HG02840 (cell line): ENCODE data around the gene ERO1A.

ENCODE experiments used
- ATAC-seq: cut with Tn5 transposase; IDR thresholded peaks from one replicate; pipeline ENCODE4 v1.9.1; 2021; ENCODE audit warnings: mild to moderate bottlenecking, moderate library complexity, moderate number of reproducible peaks; ENCODE audit not compliant: unreplicated experiment, low FRiP score

The ERO1A gene

DNA sequence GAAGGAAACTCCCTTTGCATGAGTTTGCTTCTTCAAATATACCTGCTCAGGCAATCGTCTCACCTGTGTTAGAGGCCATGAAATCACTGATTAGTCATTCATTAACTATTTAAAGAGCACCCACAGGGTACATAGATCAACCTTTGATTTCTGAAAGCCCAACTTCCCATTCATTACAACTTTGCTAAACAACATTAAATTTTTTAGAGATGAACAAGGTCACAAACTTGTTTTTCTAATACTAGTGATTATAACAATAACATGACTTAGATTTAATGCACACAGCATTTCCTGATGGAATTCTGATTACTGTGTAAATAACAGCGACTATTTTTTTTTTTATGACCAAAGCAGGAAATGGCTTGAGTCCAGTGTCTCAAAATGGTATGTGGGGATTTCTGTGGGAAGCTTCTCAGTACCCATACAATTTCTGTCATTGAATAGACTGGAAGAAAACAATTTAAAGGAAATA is 5.4 kb upstream of the ERO1A start:
- ATAC-seq, result no peak

DNA sequence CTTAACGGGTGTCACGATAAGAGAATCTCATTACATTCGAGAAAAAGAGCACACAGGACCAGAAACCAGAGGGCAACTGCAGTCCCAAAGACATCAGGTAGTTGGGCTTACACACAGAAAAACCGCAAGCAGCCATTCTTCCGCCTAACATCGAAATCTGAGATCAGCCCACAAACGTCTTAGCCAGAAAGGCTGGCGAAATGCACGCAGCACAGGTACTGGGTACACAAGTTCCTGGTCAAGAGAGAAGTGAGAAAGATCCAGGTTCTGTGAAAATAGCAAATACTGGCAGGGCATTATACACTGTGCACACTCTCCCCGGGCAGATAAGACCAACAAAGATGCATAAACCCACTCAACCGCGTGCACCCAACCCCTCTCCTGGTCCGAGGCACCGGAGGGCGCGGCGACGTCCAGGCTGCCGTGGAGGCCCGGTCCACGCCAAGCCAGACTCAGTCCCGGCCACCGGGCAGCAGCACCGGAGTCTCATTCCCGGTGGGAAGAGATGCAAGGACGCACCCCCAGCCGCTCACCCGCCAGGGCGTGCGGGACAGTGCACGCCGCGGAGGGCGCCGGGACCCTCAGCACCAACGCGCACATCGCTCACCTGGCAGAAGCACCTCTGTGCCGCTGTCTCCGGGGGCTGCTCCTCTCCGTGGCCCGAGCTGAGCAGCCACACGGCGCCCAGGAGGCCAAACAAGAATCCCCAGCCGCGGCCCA is 437 bp downstream of the ERO1A start:
- ATAC-seq, result peak; percentile 51

DNA sequence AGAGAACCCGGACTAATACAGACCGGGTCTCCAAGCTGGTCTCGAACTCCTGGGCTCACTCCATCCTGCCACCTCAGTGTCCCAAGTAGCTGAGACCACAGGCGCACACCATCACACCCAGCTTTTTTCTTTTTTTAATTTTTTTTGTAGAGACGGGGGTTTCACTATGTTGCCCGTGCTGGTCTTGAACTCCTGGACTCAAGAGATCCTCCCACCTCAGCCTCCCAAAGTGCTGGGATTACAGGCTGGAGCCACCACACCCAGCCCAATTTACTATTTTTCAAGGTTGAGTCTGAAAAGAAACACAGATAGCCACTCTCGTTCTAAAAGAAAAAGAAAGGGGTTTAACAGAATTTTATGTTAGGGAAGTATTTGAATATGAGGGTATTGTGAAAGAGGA is 1.8 kb downstream of the ERO1A start:
- ATAC-seq, result no peak

DNA sequence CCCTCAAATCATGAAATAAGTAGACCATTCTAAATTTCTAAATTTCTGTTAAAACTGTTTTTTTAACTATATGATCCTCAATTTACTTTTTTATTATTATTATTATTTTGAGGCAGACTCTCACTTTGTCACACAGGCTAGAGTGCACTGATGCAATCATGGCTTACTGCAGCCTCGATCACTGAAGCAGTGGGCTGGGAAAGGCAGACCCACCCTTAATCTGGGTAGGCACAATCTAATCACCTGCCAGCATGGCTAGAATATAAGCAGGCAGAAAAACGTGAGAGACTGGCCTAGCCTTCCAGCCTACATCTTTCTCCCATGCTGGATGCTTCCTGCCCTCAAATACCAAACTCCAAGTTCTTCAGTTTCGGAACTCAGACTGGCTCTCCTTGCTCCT is 2.3 kb downstream of the ERO1A start:
- no peak for ATAC-seq

DNA sequence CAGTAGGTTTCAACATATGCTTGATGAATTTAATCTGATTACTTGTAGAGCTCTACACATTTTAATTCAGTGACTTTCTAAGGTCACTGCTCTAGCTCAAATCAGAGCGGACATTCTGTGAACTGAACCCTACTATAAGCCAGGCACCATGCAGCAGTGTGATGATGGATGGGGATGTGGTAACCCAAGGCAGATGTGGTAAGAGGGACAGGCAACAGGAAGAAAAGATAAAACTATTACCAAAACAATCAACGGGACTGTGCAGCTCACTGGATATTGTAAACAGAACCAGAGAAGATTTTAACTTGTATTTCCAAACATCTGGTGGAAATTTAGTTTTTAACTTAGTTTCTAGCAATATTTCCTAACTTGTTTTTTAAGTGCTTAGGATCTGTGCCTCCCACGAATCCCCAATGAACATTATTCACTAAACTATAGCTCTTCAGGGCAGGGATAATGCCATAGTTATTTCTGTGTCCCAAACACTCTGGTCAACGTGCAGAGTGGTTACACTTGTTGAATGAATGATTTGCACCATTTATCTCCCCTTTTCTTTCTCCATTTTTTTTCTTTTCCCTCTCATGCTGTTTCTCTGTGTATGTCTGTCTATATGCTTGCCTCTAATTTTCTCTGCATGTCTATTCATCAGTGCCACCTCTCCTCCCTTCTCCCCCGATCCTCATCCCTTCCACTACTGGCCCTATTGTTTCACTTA is 3.0 kb downstream of the ERO1A start:
- ATAC-seq, result no peak

DNA sequence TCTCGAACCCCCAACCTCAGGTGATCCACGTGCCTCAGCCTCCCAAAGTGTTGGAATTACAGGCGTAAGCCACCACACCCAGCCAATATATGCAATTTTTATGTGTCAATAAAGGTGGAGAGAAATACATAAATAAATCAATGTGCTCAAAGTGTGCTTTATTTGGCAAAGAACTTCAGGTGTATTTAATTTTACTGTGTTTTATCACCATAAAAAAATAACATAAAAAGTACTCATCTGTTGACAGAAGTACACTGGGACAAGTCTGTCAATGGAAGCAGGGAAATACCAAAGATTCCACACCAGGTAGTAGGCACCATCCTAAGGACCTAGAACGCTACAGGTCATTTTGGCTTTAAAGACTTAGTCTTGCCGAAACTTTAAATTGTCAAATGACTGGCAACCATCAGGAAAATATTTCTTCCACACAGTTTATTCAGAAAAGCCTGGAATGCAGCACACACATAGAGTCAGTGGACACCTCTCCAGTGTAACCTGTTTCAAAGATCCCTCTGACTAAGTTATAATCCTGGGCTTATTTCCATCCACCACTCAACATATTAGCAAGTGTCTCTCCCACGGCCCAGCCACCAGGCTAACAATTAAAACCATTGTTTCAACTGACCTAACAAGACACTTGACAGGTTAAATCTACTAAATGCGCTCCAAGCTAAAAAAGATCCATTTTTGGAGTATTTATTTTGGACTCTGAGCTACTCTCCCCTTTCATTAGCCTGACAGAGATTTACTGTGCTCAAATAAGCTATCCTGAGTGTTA is 4.2 kb downstream of the ERO1A start:
- no peak for ATAC-seq

DNA sequence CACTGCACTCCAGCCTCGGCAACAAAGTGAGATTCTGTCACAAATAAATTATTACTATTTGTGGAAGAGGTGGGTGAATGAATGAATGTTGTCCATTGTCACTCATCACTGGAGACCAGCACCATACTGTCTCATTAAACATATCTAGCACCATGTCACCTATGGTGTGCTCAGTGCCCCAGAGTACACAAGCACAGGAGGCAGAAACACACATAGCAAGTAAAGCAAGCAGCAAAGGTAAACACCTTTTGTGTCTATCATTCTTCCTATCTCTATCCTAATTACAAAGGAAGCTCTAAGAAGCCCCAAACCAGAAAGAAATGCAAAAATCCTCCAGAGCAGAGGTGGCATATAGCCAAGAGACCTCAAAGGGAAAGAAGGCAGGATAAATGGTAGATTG is 9.2 kb downstream of the ERO1A start:
- no peak for ATAC-seq

DNA sequence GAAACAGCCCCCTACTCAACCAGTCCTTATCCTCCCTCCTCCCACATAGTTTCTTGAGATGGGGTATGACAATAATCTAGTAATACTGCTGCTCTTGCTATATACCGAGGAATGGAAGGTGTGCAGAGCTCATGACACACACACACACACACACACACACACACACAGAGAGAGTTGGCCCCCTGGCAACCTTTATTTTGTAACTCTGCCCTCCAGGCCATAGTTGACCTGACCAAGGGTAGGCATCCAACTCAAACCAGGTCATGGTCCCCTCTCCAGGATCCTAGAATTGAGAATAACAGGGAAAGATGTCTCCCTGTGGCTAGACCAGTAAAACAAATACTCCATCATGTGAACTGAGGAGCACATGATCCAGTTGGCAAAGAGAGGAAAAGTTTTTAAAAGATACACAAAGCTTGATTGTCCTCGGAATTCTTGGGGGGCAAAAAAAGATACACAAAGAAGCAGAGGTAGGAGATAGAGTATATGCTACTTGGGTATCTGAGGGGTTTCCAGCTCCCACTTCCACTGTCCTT is 11.3 kb downstream of the ERO1A start:
- no peak for ATAC-seq

DNA sequence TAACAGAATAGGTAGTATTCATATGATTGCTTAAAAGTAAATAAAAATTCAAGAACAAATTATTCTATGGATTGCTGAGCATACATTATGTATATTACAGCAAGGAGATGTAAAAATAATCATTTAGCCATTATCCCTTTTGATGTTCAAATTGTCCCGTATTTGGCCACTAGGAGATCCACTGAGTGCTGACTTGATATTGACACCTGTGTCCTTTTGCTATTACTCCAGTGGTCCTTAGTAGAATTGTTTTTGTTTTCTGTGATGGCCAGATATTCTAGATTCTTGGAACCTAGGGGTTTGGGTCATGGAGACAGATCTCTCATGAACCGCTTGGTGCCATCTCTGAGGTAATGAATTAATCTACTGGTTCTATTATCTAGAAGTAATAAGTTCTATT is 16.8 kb downstream of the ERO1A start:
- ATAC-seq, result no peak

DNA sequence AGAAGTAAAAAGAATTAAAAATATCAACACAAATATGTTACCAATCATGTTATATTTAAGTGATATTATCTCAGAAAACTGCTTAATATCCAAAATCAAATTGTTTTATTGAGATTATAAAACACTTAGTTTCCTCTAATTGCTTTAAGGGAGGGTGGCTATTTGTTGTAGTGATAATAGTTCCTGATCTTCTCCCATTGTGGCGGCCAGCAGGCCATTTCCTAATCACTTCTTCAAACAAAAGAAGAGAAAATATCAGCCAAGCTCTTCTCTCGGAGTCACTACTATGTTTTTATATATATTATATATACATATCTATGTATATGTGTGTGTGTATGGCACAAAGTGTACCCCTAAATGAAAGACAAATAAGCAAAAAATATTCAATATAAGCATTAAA is 31.5 kb downstream of the ERO1A start:
- ATAC-seq, result no peak

DNA sequence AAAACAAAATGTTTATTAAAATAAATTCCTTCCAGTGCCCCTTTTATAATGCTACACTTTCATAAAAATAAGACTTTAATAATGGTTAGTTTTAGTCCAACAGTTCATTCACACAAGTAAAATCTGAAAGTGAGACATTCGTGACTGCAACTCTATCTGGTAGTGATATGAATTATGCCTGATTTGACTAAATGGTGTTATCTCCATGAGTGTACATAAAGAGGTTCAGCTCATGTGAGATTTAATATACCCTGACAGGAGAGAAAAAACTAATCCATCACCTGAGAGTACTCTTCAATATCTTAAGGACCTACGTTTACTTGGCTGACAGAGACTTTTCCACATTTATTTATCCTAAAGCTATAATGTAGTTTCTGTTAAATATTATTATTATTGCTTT is 34.0 kb downstream of the ERO1A start:
- no peak for ATAC-seq

DNA sequence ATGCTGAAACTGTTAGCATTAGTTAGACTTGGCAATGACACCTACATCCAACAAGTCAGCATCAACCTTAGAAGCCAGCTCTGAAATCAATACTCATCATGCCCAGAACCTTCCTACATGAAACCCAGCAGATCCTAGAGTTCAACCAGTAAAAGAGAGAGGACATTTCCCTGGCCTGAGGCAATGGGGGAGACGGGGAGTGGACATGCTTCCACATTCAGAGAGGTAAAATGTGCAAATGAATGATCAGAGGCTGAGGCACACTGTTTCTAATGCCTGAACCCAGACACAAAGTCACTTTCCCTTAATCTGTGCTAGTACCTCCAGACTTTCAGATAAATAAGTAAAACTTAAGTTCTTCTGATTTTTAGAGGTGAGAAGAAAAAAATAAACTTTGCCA is 34.5 kb downstream of the ERO1A start:
- no peak for ATAC-seq

DNA sequence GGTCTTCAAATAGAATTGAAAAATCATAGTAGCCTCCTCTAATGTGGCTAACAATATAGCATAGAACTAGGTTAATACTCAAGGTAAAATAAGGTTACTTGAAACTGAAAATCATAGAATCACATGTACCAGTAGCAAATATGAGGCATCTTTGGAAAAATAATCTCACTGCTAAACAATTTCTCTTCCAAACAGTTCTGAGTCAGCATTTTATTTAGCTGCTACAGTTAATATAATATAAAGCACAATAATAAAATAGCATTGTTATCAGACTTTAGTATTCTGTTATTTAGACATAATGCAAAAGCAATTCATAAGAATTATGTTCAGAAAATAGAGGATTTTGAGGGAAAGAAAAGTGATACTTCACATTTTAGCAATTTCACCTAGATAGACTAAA is 35.0 kb downstream of the ERO1A start:
- no peak for ATAC-seq

DNA sequence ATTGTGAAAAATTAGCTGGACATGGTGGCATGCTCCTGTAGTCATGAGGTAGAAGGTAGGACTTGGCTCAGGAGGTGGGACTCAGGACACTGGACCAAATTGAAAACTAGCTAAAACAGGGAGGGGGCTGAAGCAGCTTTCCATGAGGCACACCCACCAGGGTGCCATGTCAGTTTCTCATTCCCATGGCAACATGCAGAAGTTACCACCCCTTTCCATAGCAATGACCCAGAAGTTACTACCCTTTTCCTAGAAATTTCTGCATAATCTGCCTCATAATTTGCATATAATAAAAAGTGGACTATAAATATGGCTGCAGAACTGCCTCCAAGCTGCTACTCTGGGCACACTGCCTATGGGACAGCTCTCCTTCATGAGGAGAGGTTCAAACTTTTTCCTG is 38.5 kb downstream of the ERO1A start:
- ATAC-seq, result no peak

DNA sequence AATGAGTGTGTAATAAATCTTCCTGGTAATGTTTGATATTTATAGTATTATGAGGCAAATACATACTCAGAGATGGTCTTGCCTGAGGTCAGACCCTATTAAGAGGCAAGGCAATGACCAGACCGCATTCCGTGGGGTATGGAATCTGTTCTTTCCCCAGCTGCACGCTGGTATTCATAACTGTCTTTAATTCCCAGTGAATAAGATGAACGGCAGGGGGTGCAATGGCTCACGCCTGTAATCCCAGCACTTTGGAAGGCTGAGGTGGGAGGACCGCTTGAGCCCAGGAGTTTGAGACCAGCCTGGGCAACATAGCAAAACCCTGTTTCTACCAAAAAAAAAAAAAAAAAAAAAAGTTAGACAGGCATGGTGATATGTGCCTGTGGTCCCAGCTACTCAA is 44.6 kb downstream of the ERO1A start:
- no peak for ATAC-seq

DNA sequence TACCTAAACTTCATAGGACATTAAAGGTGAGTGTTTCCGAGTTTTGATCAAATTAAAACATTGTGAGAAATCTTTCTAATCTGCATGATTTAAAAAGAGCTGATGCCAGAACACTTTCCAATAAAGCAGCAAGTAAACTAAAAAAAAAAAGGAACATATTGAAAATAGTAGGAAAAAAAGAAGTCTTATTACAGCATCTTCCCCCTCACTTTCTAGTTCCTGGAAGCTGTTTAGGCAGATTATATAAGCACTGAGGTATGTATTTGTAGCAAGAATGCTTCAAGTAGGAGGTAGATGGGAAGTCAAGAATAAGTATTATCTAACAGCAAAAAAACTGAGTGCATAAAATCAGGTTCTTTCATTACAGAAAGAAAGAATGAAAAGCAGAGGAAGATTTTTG is 45.8 kb downstream of the ERO1A start:
- ATAC-seq, result no peak

DNA sequence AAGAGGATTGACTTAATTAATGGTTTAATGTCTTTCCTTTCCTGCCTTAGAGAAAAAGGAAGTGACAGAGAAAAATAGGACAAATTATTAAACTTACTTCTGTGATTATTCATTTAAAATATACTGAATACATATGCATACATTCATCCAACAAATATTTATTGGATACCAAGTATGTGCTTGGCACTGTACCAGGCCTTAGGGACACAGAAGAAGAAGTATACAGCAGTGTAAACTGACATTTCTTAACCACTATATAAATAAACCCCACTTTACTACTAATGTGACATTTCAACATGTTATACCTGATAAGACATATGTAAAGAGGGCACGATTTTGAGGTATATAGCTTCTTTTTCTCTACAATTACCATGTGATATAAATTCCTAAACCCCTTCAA is 53.6 kb downstream of the ERO1A start:
- ATAC-seq, result no peak

DNA sequence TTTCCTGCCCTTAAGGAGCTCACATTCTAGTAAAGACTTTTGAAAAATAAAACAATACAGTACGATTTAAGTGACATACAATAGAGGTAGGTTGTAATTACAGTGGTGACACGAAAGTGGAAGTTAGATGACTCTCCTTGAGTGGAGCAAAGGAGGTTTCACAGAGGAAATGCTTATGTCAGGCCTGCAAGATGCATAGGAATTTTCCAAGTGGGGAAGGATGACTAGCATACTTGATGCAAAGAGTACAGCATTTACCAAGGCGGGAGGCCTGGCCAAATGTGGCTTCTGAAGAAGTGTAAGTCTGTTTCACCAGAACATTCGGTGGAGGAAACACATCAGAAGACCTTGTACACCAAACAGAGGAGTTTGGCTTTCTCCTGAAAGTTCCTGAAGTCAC is 55.2 kb downstream of the ERO1A start:
- ATAC-seq, result no peak

DNA sequence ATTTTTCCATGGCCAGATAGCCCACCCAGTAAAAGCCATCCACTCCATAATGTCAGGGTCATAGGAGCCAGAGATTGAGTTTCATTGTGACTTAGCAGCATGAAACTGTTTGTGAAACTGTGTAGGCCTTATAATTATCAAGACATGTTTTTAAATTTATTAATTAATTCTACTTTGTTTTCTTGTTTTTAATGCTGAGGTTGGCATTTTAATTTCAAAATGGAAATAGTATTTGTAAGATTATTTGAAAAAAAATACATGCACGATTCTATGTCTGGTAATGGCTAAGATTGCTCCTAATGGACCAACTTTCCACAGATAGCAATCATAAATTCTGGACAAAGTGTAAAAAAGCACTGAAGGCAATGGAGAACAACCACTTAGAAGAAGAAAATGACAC is 75.7 kb downstream of the ERO1A start:
- ATAC-seq, result no peak

DNA sequence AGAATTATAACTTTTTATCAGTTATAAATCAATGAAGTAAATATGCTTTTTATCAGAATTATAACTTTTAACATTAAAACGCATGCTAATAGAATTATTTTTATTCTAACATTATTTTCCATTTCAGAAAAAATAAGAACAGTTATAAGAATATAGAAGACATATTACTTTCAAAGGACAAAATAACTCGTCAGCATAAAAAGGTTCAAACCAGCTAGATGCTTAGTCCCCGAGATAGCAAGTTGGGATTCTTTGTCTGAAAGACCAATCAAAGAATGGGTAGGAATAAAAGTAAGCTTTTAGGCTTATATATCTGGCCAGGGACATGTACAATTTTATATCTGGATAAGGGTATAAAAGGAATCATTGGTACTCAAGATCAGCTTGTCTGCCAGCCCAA is 76.8 kb downstream of the ERO1A start:
- ATAC-seq, result no peak

DNA sequence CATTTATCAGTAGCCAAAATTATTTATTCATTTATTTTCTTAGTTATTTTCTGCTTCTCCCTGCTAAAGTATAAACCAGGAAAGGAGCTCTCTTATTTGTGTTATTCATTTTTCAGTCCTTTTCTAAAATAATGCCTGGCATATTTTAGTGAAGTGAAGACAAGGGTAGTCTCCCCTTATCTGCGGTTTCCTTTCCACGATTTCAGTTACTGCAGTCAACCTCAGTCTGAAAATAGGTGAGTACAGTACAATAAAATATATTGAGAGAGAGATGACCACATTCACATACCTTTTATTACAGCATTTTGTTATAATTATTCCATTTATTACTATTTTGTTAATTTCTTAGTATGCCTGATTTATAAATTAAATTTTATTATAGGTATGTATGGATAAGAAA is 85.2 kb downstream of the ERO1A start:
- ATAC-seq, result no peak
